ENCODE data around the gene CACNA2D4.

DNA sequence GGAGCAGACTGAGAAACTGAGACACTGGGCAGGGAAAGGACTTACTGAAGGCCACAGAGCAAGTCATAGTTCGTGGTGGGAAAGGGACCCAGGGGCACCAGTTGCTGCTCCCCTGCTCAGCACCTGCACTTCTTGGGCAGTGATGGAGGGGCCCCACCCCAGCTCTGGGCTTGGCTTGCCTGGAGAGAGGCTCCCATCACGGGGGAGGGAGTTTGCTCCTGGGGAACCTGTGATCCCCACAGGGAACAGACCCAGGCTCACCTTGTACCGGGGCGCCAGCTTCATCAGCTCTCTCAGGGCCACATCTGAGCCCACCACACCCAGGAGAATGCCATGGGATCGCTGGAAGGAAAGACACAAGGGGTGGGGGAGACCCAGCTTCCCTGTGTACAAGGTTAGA lies 39.8 kb downstream of the CACNA2D4 start:
- TF ChIP-seq, protein P1, sequence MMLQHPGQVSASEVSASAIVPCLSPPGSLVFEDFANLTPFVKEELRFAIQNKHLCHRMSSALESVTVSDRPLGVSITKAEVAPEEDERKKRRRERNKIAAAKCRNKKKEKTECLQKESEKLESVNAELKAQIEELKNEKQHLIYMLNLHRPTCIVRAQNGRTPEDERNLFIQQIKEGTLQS (IDR thresholded peaks at IDR 0.05) = no peak
- TF ChIP-seq, protein P2, sequence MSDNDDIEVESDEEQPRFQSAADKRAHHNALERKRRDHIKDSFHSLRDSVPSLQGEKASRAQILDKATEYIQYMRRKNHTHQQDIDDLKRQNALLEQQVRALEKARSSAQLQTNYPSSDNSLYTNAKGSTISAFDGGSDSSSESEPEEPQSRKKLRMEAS (IDR thresholded peaks at IDR 0.05) = no peak
- TF ChIP-seq SP1 (IDR thresholded peaks at IDR 0.05) (no peak), JUND (IDR thresholded peaks at IDR 0.05) (no peak), YY1 (IDR thresholded peaks at IDR 0.05) (no peak), RAD21 (IDR thresholded peaks at IDR 0.05) (no peak), GABPA (IDR thresholded peaks at IDR 0.05 in 1 of 2, conservative IDR thresholded peaks at IDR 0.05 in 1 of 2) (no peak), TAF1 (conservative IDR thresholded peaks at IDR 0.05) (no peak), RXRA (IDR thresholded peaks at IDR 0.05) (no peak), FOXA1 (IDR thresholded peaks at IDR 0.05) (no peak)
- TF ChIP-seq, protein P3, sequence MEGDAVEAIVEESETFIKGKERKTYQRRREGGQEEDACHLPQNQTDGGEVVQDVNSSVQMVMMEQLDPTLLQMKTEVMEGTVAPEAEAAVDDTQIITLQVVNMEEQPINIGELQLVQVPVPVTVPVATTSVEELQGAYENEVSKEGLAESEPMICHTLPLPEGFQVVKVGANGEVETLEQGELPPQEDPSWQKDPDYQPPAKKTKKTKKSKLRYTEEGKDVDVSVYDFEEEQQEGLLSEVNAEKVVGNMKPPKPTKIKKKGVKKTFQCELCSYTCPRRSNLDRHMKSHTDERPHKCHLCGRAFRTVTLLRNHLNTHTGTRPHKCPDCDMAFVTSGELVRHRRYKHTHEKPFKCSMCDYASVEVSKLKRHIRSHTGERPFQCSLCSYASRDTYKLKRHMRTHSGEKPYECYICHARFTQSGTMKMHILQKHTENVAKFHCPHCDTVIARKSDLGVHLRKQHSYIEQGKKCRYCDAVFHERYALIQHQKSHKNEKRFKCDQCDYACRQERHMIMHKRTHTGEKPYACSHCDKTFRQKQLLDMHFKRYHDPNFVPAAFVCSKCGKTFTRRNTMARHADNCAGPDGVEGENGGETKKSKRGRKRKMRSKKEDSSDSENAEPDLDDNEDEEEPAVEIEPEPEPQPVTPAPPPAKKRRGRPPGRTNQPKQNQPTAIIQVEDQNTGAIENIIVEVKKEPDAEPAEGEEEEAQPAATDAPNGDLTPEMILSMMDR (IDR thresholded peaks at IDR 0.05; ENCODE audit: low read depth, low read length, missing input control) = no peak
- TF ChIP-seq, protein P4, sequence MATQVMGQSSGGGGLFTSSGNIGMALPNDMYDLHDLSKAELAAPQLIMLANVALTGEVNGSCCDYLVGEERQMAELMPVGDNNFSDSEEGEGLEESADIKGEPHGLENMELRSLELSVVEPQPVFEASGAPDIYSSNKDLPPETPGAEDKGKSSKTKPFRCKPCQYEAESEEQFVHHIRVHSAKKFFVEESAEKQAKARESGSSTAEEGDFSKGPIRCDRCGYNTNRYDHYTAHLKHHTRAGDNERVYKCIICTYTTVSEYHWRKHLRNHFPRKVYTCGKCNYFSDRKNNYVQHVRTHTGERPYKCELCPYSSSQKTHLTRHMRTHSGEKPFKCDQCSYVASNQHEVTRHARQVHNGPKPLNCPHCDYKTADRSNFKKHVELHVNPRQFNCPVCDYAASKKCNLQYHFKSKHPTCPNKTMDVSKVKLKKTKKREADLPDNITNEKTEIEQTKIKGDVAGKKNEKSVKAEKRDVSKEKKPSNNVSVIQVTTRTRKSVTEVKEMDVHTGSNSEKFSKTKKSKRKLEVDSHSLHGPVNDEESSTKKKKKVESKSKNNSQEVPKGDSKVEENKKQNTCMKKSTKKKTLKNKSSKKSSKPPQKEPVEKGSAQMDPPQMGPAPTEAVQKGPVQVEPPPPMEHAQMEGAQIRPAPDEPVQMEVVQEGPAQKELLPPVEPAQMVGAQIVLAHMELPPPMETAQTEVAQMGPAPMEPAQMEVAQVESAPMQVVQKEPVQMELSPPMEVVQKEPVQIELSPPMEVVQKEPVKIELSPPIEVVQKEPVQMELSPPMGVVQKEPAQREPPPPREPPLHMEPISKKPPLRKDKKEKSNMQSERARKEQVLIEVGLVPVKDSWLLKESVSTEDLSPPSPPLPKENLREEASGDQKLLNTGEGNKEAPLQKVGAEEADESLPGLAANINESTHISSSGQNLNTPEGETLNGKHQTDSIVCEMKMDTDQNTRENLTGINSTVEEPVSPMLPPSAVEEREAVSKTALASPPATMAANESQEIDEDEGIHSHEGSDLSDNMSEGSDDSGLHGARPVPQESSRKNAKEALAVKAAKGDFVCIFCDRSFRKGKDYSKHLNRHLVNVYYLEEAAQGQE (IDR thresholded peaks at IDR 0.05) = no peak
- TF ChIP-seq, protein P5, sequence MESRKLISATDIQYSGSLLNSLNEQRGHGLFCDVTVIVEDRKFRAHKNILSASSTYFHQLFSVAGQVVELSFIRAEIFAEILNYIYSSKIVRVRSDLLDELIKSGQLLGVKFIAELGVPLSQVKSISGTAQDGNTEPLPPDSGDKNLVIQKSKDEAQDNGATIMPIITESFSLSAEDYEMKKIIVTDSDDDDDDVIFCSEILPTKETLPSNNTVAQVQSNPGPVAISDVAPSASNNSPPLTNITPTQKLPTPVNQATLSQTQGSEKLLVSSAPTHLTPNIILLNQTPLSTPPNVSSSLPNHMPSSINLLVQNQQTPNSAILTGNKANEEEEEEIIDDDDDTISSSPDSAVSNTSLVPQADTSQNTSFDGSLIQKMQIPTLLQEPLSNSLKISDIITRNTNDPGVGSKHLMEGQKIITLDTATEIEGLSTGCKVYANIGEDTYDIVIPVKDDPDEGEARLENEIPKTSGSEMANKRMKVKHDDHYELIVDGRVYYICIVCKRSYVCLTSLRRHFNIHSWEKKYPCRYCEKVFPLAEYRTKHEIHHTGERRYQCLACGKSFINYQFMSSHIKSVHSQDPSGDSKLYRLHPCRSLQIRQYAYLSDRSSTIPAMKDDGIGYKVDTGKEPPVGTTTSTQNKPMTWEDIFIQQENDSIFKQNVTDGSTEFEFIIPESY (IDR thresholded peaks at IDR 0.05) = no peak
